ENCODE results near the gene SLC38A5. TPM values are rescaled to one million over a fixed set of nuclear protein-coding genes. Genes with fewer than 3 reads are reported as not detected.
A peak's percentile ranks its signal among the peaks of the same experiment; 100 is the strongest.
"Not testable (repeated sequence)": the region's sequence is repeated elsewhere in the genome, so short reads cannot be mapped to it uniquely, and the experiment has no call there.

The SLC38A5 gene
- total RNA-seq: 21.5 TPM
- long read RNA-seq, transcript SLC38A5-210 (16 exons, 2,659 nt): major isoform, 7 of 22 reads
- long read RNA-seq, transcript SLC38A5-212 (13 exons, 2,100 nt): minor isoform, 6 of 22 reads
- long read RNA-seq, partial matches to known transcripts: 3 of 22 reads
- long read RNA-seq, other reads (novel, unspliced or antisense): 6 of 22 reads

DNA sequence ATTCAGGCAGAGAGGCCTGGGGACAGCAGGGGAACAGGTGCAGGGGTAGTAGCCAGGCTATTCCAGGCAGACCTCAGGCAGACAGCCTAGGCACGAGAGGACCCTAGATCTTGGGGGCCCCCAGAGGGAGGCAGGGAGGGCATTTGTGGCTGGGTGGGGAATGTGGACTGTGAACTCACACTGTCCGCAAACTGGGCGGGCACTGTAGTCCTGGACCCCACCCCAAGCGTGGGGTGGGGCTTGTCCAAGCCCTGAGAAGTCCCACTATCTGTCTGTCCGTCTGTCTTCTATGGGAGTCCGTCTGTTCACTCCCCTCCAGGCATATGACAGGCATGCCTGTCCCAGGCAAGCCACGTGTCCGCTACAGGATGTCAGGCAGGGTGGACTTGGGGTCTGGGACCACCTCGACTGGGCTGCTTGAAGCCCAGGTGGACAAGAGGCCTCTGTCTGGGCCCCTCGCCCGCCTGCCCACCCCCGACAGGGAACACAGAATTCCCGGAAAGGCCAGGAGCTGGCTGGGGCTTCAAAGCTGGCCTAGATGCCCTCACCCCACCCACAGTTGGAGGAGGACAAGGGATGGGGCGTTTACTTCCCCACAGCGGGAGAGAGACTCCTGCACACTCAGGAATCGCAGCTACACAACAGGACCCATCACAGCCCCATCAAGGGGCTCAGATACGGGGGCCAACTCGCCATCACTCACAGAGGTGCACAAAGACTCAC is at the start of gene SLC38A5:
Gene SLC38A5 (minus strand): TSS at position 151 of the 723 bp plus-strand sequence. CDS start 2,336 bp downstream, outside the sequence.
- DNase-seq (no peak), ATAC-seq (no peak)
- peak within 1 kb of the TSS; percentile 39 for H3K4me3 ChIP-seq
- no peaks in the 10 kb centered on the region for H3K4me1 ChIP-seq
- no peak within 1 kb of the TSS for H3K27ac ChIP-seq
- TF ChIP-seq, protein P1, sequence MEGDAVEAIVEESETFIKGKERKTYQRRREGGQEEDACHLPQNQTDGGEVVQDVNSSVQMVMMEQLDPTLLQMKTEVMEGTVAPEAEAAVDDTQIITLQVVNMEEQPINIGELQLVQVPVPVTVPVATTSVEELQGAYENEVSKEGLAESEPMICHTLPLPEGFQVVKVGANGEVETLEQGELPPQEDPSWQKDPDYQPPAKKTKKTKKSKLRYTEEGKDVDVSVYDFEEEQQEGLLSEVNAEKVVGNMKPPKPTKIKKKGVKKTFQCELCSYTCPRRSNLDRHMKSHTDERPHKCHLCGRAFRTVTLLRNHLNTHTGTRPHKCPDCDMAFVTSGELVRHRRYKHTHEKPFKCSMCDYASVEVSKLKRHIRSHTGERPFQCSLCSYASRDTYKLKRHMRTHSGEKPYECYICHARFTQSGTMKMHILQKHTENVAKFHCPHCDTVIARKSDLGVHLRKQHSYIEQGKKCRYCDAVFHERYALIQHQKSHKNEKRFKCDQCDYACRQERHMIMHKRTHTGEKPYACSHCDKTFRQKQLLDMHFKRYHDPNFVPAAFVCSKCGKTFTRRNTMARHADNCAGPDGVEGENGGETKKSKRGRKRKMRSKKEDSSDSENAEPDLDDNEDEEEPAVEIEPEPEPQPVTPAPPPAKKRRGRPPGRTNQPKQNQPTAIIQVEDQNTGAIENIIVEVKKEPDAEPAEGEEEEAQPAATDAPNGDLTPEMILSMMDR (IDR thresholded peaks at IDR 0.05): no peak
- H3K27me3 ChIP-seq: no peaks in the 10 kb centered on the region
- H3K36me3 ChIP-seq: no peaks in the 10 kb centered on the region
- no peaks in the 10 kb centered on the region for H3K9me3 ChIP-seq
- intact Hi-C loops (cut with DNase I): no loop called here

DNA sequence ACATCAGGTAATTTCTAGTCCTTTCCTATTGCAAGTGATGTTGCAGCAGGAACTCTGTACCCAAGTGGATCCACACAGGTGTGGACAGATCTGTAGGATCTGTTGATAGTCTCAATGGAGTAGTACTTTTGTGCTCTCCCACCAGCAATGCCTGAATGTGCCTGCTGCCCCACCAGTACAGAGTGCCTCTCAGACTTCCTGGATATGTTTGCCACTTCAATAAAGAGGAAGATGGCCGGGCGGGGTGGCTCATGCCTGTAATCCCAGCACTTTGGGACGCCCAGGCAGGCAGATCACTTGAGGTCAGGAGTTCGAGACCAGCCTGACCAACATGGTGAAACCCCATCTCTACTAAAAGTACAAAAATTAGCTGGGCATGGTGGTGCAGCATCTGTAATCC is 49.4 kb upstream of the SLC38A5 start:
- H3K27ac ChIP-seq; DNase-seq; intact Hi-C loops (cut with DNase I); H3K4me1 ChIP-seq; H3K27me3 ChIP-seq; H3K36me3 ChIP-seq; ATAC-seq; H3K9me3 ChIP-seq; H3K4me3 ChIP-seq: not testable (repeated sequence)

DNA sequence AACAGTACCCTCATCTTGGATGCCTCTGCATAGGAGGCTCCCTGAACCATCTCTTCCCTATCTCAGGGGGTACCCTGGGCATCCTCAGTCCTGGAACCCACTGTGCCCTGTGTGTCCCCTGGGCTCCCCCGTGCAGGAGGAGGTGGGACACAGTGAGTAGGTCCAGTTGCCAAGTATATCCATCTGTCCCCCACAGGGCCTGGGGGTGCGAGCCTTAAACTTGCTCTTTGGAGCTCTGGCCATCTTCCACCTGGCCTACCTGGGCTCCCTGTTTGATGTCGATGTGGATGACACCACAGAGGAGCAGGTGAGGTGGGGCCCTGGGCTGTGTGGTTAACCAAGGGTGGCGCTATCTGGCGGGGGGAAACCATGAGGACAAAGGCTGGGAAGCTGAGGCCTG is 46.9 kb upstream of the SLC38A5 start:
- no peak for ATAC-seq
- TF ChIP-seq, protein P1 (IDR thresholded peaks at IDR 0.05): no peak
- H3K27me3 ChIP-seq: no peaks in the 10 kb centered on the region
- H3K36me3 ChIP-seq: no peaks in the 10 kb centered on the region
- no peak overlapping the region for H3K27ac ChIP-seq
- H3K4me3 ChIP-seq: no peak overlapping the region
- intact Hi-C loops (cut with DNase I): no loop called here
- H3K9me3 ChIP-seq: no peaks in the 10 kb centered on the region
- no peak for DNase-seq
- no peaks in the 10 kb centered on the region for H3K4me1 ChIP-seq

DNA sequence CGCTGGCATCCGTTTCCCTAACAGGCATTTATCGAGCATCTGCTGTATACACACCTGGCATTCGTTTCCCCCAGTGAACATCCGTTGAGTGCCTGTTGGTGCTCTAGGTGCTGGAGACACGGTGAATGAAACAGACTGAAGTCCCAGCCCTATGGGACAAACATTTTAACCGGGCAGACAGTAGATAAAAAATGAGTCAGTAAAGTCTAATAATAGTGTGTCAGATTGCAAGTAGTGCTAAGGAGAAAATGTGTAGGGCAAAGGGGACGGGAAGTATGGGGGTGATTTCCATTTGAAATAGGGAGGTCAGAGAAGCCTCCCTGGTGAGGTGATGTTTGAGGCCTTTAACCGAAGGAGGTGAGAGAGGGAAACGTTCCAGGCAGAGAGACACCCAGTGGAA is 46.2 kb upstream of the SLC38A5 start:
- Histone ChIP-seq H3K4me1 (no peaks in the 10 kb centered on the region), H3K9me3 (no peaks in the 10 kb centered on the region), H3K27me3 (no peaks in the 10 kb centered on the region), H3K4me3 (no peak overlapping the region), H3K36me3 (no peaks in the 10 kb centered on the region), H3K27ac (no peak overlapping the region)
- intact Hi-C loops (cut with DNase I): no loop called here
- TF ChIP-seq, protein P1 (IDR thresholded peaks at IDR 0.05): no peak
- DNase-seq (no peak), ATAC-seq (no peak)

DNA sequence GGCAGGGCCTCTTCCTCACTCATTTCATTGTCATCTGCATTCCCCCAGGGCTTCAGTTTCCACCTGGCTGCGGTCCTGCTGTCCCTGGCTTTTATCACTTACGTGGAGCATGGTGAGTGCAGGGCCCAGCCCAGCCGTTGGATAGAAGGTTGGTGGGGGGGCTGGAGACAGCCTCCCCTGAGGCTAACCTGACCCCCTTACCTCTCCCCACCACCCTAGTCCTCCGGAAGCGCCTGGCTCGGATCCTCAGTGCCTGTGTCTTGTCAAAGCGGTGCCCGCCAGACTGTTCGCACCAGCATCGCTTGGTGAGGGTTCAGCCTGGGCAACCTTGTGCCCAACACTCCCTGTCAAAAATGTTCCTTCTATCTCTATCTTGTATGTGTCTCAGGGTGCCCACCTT is 45.8 kb upstream of the SLC38A5 start:
- Histone ChIP-seq H3K4me3 (no peak overlapping the region), H3K36me3 (no peaks in the 10 kb centered on the region), H3K4me1 (no peaks in the 10 kb centered on the region), H3K9me3 (no peaks in the 10 kb centered on the region), H3K27me3 (no peaks in the 10 kb centered on the region), H3K27ac (no peak overlapping the region)
- TF ChIP-seq, protein P1 (IDR thresholded peaks at IDR 0.05): no peak
- no peak for ATAC-seq
- intact Hi-C loops (cut with DNase I): no loop called here
- DNase-seq: no peak

DNA sequence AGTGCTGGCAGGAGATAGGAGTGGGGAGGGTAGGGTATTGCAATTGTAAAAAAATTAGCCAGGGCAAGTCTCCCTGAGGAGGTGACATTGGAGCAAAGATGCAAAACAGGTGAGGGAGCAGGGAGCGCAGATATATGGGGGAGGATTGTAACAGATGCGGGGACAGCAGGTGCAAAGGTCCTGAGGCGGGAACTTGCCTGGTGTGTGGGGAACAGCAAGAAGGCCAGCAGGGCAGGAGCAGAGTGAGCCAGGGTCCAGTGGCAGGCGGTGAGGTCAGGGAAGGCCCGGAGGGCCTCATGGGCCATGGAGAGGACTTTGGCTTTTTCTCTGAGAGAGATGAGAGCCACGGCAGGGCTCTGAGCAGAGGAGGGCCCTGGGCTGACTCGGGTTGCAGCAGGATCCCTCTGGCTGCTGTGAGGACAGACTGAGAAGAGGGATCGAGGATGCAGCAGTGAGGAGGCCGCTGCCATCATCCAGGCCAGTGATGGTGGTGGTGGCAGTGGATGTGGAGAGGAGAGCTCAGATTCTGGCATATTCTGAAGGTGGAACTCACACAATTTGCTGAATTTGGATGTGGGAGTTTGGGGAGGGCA is 44.9 kb upstream of the SLC38A5 start:
- intact Hi-C loops (cut with DNase I): no loop called here
- H3K4me1 ChIP-seq: no peaks in the 10 kb centered on the region
- no peak overlapping the region for H3K4me3 ChIP-seq
- no peak for ATAC-seq
- no peak overlapping the region for H3K27ac ChIP-seq
- TF ChIP-seq, protein P1 (IDR thresholded peaks at IDR 0.05): no peak
- DNase-seq: no peak
- H3K27me3 ChIP-seq: no peaks in the 10 kb centered on the region
- no peaks in the 10 kb centered on the region for H3K9me3 ChIP-seq
- no peaks in the 10 kb centered on the region for H3K36me3 ChIP-seq

All from upper lobe of right lung (tissue), 1 donor.